Body of pancreas (tissue), 4 donors: Measurements from ENCODE around the gene CYP4X1. TPM values are rescaled to one million over a fixed set of nuclear protein-coding genes. Genes with fewer than 3 reads are reported as not detected.
"Not testable (repeated sequence)": the region's sequence is repeated elsewhere in the genome, so short reads cannot be mapped to it uniquely, and the experiment has no call there.

Source experiments
- ATAC-seq: fragments of 150-250 bp; one replicate; pipeline ENCODE4 v1.9.1; 2016
- DNase-seq, 4 donors: peaks; one replicate each; pipeline ENCODE4 v3.0.0-alpha.2; 2019
- H3K27ac ChIP-seq, 4 donors: fragments of 200-600 bp; sonication (generic); 1 replicate in 3 of 4; 2 replicates in 1 of 4; pipeline versions ENCODE4 v1.5.1 to v1.6.1; 2016 to 2019; ENCODE audit warnings: mild to moderate bottlenecking in 1 of 4, mixed read lengths in 1 of 4, moderate library complexity in 1 of 4
- H3K27me3 ChIP-seq, 2 donors: fragments of 200-600 bp; sonication (generic); one replicate each; pipeline ENCODE4 v1.6.0; 2016; ENCODE audit warnings: mild to moderate bottlenecking in 1 of 2
- H3K36me3 ChIP-seq, 2 donors: fragments of 200-600 bp; sonication (generic); replicated peaks in 1 of 2; 2 replicates each; pipeline ENCODE4 v1.5.1; 2016; ENCODE audit warnings: low read depth in 2 of 2; ENCODE audit not compliant: insufficient read depth in 1 of 2
- H3K4me1 ChIP-seq: fragments of 200-600 bp; sonication (generic); one replicate; pipeline ENCODE4 v1.6.0; 2016
- H3K4me3 ChIP-seq, 2 donors: fragments of 200-600 bp; sonication (generic); 1 replicate in 1 of 2; 2 replicates in 1 of 2; pipeline ENCODE4 v1.5.1; 2016 to 2019
- H3K9me3 ChIP-seq, 3 donors: fragments of 200-600 bp; sonication (generic); 1 replicate in 2 of 3; 2 replicates in 1 of 3; pipeline ENCODE4 v1.5.1; 2016
- CTCF ChIP-seq, 7 experiments: fragments of 450-650 bp in 4 of 7; fragments of 200-600 bp in 3 of 7; sonication (generic) in 3 of 7; IDR thresholded peaks; one replicate each; pipeline ENCODE4 v1.5.1; 2016 to 2019; ENCODE audit warnings: antibody characterized with exemption in 7 of 7
- POLR2A ChIP-seq, 3 donors: fragments of 450-650 bp; IDR thresholded peaks; one replicate each; pipeline ENCODE4 v1.6.1; 2016; ENCODE audit warnings: antibody characterized with exemption in 3 of 3, mild to moderate bottlenecking in 2 of 3
- WGBS, 2 donors: methylation state at CpG; one replicate each; pipeline ENCODE4 v1.1.5; 2017; 5-methylcytosine and 5-hydroxymethylcytosine counted together
- intact Hi-C: fragments of 100-400 bp; cut with DNase I; formaldehyde crosslinking; loops from one replicate; pipeline ENCODE4 v1.15.1; 2023
- total RNA-seq, 2 donors: library from RNA; depleted of rRNA; stranded (reverse); fragments of >200 nt; gene quantifications; one replicate each; pipeline ENCODE4 v1.1.0, GENCODE V29; 2016

CYP4X1 gene
- 10 to 100 TPM in 1 of 2 donors, 1 to 10 TPM in 1; 1.8 to 14.2 TPM for total RNA-seq

- Histone ChIP-seq H3K27me3 (no peaks in the 10 kb centered on the region), H3K27ac (no peak within 1 kb of the TSS), H3K9me3 (no peaks in the 10 kb centered on the region), H3K36me3 (no peaks in the 10 kb centered on the region), H3K4me1 (peaks cover 12% of the 10 kb centered on the region), H3K4me3 (peak within 1 kb of the TSS in 1 of 2 donors; percentile 24)
- WGBS, 2 donors, result 2% methylated on average over 24 to 47 of the region's 49 CpGs
- TF ChIP-seq POLR2A (IDR thresholded peaks at IDR 0.05) (no peak), CTCF (IDR thresholded peaks at IDR 0.05) (no peak)
- intact Hi-C loops, result no loop called here
- ATAC-seq, result peak; percentile 60
- DNase-seq, result peak; percentile 3 to 35 (median 26)
These were observed at the start of gene CYP4X1 for GRCh38 chr1:47023268-47024140. TSS of gene CYP4X1 (plus strand) at chr1:47023669. CDS start at chr1:47023818, 149 bp downstream.

GRCh38 chr1:46983166-46983829 is 40.2 kb upstream of the CYP4X1 start:
- Histone ChIP-seq H3K4me3 (no peak overlapping the region), H3K4me1 (no peaks in the 10 kb centered on the region), H3K9me3 (no peaks in the 10 kb centered on the region), H3K27ac (no peak overlapping the region), H3K27me3 (no peaks in the 10 kb centered on the region), H3K36me3 (no peaks in the 10 kb centered on the region)
- no peak for DNase-seq
- TF ChIP-seq CTCF (IDR thresholded peaks at IDR 0.05) (no peak), POLR2A (IDR thresholded peaks at IDR 0.05) (no peak)
- ATAC-seq, result no peak
- 41 to 64% methylated on average over 7 of the region's 7 CpGs for WGBS, 2 donors
- intact Hi-C loops, result no loop called here

GRCh38 chr1:46983830-46984586 is 39.5 kb upstream of the CYP4X1 start:
- Histone ChIP-seq H3K27me3 (no peaks in the 10 kb centered on the region), H3K27ac (no peak overlapping the region), H3K4me3 (no peak overlapping the region), H3K36me3 (no peaks in the 10 kb centered on the region), H3K9me3 (no peaks in the 10 kb centered on the region), H3K4me1 (no peaks in the 10 kb centered on the region)
- TF ChIP-seq CTCF (IDR thresholded peaks at IDR 0.05), result no peak
- no peak for DNase-seq
- WGBS, 2 donors, result 33 to 46% methylated on average over 3 of the region's 3 CpGs
- no peak for ATAC-seq
- intact Hi-C loops, result no loop called here

- DNase-seq, ATAC-seq, H3K4me3 ChIP-seq, H3K27ac ChIP-seq, intact Hi-C loops, H3K27me3 ChIP-seq, H3K9me3 ChIP-seq, H3K36me3 ChIP-seq, H3K4me1 ChIP-seq: not testable (repeated sequence)
- 63 to 71% methylated on average over 2 of the region's 2 CpGs for WGBS, 2 donors
These were observed 32.9 kb upstream of the CYP4X1 start for GRCh38 chr1:46990541-46990940.
